H1 (cell line): ENCODE measurements around the gene SRMS. TPM values are rescaled to one million over a fixed set of nuclear protein-coding genes. Genes with fewer than 3 reads are reported as not detected.

Experiments used
- ATF2 ChIP-seq: IDR thresholded peaks from 2 replicates; pipeline ENCODE4 v1.6.1; 2012; ENCODE audit warnings: low read length, inconsistent platforms
- CHD7 ChIP-seq: fragments of 300-600 bp; sonication (generic); IDR thresholded peaks from 2 replicates; pipeline ENCODE4 v1.7.1; 2012; ENCODE audit warnings: low read length, moderate library complexity, mild to moderate bottlenecking, inconsistent platforms; ENCODE audit not compliant: insufficient replicate concordance
- E2F6 ChIP-seq: IDR thresholded peaks from 2 replicates; pipeline ENCODE4 v1.6.1; 2012; ENCODE audit warnings: inconsistent platforms
- EGR1 ChIP-seq: IDR thresholded peaks from 2 replicates; pipeline ENCODE4 v1.6.1; 2011; ENCODE audit warnings: low read depth, low read length, borderline replicate concordance
- MAFK ChIP-seq: IDR thresholded peaks from 2 replicates; pipeline ENCODE4 v1.6.1; 2012; ENCODE audit warnings: low read depth, mild to moderate bottlenecking, improper control_type of control experiment, low read length
- MAX ChIP-seq: IDR thresholded peaks from 2 replicates; pipeline ENCODE4 v1.6.1; 2012; ENCODE audit warnings: inconsistent platforms
- PHF8 ChIP-seq: fragments of 200-600 bp; sonication (generic); conservative IDR thresholded peaks from 2 replicates; pipeline ENCODE4 v1.7.1; 2012; ENCODE audit warnings: low read depth, mild to moderate bottlenecking, inconsistent platforms, low read length, moderate library complexity
- TAF7 ChIP-seq: optimal IDR thresholded peaks from 2 replicates; pipeline ENCODE3; 2011; ENCODE audit warnings: low read depth, mild to moderate bottlenecking, inconsistent platforms, low read length, moderate library complexity, borderline replicate concordance
- YY1 ChIP-seq: IDR thresholded peaks from 2 replicates; pipeline ENCODE4 v1.6.1; 2011; ENCODE audit warnings: low read depth, mild to moderate bottlenecking, low read length
- polyA plus RNA-seq, 7 experiments: library from polyadenylated mRNA; depleted of rRNA in 3 of 7; stranded (reverse) in 5 of 7; unstranded in 2 of 7; fragments of >200 nt in 5 of 7; fragments of 200-250 nt in 2 of 7; gene quantifications; 1 replicate in 5 of 7; 2 replicates in 1 of 7; 4 replicates in 1 of 7; pipeline versions ENCODE4 v1.2.1 to v1.2.3, GENCODE V29; 2011 to 2013; ENCODE audit warnings: missing spikeins in 2 of 7, mixed read lengths in 2 of 7
- total RNA-seq: library from RNA; stranded (reverse); fragmentation: NEBNext Ultra II Directional; extraction: Animal tissue kit (Norgen Biotek cat#: 25700); gene quantifications from 2 replicates; pipeline ENCODE4 v1.2.1, GENCODE V29; 2021

The SRMS gene
- total and polyA plus RNA-seq, 2 of the 8 experiments (the other 6 are each of a cell fraction or from before 2014, with no cell fraction given) = 0.39 to 0.76 TPM

GRCh38 chr20:63491078-63491477 is 56.5 kb downstream of the SRMS start (continued):
- TF ChIP-seq CHD7 (no peak), YY1 (no peak), MAX (no peak), E2F6 (no peak), PHF8 (no peak), MAFK (no peak), ATF2 (no peak), EGR1 (no peak), TAF7 (no peak)
